Gastroesophageal sphincter (tissue), 3 donors: Measurements from ENCODE around the gene PYGO1.

Experiments used
- CTCF ChIP-seq, 4 experiments: fragments of 200-600 bp in 2 of 4; fragments of 450-650 bp in 2 of 4; sonication (generic) in 1 of 4; IDR thresholded peaks; one replicate each; pipeline ENCODE4 v1.5.1; 2017 to 2019; ENCODE audit warnings: antibody characterized with exemption in 4 of 4, mild to moderate bottlenecking in 2 of 4, moderate library complexity in 2 of 4
- POLR2A ChIP-seq, 2 donors: fragments of 450-650 bp; IDR thresholded peaks; one replicate each; pipeline ENCODE4 v1.6.1; 2017; ENCODE audit warnings: antibody characterized with exemption in 2 of 2, mild to moderate bottlenecking in 2 of 2, moderate library complexity in 1 of 2
- POLR2AphosphoS5 ChIP-seq: sonication (generic); formaldehyde crosslinking; IDR thresholded peaks from one replicate; pipeline ENCODE4 v1.6.1; 2017; ENCODE audit warnings: antibody characterized with exemption

DNA sequence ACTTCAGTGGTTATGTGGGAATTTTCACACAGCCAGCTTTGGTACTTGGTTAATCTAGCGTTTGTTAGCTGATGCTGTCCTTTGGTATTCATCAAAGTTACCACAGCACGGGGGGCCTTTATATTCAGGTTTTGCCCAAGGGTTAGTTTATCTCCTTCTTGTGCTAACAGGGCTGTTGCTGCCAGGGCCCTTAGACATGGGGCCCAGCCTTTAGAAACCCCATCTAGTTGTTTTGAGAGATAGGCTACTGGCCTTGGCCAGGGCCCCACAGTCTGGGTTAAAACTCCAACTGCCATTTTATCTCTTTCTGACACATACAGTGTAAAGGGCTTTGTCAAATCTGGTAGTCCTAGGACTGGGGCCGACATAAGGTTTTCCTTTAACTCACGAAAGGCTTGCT is 72.7 kb downstream of the PYGO1 start:
- TF ChIP-seq CTCF (IDR thresholded peaks at IDR 0.05) (no peak), POLR2AphosphoS5 (no peak), POLR2A (IDR thresholded peaks at IDR 0.05) (no peak)
